ENCODE data around the gene DNAJB6.

The DNAJB6 gene

GRCh38 chr7:157442993-157443831 is 106.4 kb downstream of the DNAJB6 start:
- TF ChIP-seq CTCF (IDR thresholded peaks at IDR 0.05) = no peak

DNA sequence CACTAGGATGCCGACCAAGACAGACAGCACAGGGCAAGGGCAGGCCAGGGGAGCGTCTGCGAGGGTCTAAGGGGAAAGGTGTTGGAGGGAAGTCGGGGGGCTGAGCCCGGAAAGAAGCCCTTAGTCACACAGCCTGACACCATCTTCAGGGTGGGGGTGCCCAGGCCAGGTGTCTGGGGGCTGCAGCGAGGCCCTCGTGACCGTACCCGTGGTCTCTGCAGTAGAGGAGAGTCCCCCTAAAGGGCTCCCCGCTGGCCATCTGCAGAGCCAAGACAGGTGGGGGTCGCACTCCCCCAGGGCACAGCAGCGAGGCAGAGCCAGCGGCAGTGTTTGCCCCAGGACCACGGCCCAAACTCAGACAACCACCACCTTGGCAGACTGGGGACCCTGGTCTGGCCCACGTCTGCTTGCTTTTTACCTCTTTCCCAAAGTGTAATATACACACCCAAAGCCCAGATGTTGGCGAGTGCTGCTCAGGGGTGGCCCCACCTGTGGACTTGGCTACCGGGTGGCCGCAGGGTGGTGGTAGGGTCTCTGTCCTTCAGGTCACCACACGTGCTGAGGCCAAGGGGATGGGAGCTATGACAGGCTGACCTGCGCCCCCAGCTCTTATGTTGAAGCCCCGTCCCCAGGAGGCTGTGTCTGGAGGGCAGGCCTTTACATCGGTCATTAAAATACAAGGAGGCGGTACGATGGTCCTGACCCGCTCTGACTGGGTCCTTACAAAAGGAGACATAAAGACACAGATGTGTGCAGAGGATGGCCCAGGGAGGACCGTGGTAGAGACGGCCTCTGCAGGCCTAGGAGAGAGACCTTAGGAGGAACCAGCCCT is 107.4 kb downstream of the DNAJB6 start:
- no peak for TF ChIP-seq CTCF (IDR thresholded peaks at IDR 0.05)

GRCh38 chr7:157444843-157445135 is 108.0 kb downstream of the DNAJB6 start:
- no peak for TF ChIP-seq CTCF (IDR thresholded peaks at IDR 0.05)

GRCh38 chr7:157445246-157445955 is 108.6 kb downstream of the DNAJB6 start:
- TF ChIP-seq CTCF (IDR thresholded peaks at IDR 0.05) = no peak

GRCh38 chr7:157445956-157446295 is 109.1 kb downstream of the DNAJB6 start:
- TF ChIP-seq CTCF (IDR thresholded peaks at IDR 0.05) = no peak

DNA sequence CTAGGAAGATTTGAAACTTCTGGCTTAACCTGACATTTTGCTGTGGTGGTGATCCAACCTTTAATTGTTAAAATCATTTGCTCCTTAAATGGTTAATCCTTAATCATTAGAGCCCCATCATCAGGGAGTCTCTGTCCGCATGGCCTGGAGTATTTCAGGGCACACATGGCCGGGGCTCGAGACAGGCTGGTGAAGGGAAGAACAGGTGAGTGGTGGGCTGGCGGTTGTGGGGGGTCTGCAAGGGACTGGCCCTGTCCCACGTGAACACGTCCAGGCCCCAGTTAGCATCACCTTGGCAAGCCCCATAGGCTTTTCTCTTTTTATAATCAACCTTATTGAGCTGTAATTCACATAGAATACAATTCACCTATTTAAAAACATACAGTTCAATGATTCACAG is 109.5 kb downstream of the DNAJB6 start:
- TF ChIP-seq CTCF (IDR thresholded peaks at IDR 0.05) = no peak

DNA sequence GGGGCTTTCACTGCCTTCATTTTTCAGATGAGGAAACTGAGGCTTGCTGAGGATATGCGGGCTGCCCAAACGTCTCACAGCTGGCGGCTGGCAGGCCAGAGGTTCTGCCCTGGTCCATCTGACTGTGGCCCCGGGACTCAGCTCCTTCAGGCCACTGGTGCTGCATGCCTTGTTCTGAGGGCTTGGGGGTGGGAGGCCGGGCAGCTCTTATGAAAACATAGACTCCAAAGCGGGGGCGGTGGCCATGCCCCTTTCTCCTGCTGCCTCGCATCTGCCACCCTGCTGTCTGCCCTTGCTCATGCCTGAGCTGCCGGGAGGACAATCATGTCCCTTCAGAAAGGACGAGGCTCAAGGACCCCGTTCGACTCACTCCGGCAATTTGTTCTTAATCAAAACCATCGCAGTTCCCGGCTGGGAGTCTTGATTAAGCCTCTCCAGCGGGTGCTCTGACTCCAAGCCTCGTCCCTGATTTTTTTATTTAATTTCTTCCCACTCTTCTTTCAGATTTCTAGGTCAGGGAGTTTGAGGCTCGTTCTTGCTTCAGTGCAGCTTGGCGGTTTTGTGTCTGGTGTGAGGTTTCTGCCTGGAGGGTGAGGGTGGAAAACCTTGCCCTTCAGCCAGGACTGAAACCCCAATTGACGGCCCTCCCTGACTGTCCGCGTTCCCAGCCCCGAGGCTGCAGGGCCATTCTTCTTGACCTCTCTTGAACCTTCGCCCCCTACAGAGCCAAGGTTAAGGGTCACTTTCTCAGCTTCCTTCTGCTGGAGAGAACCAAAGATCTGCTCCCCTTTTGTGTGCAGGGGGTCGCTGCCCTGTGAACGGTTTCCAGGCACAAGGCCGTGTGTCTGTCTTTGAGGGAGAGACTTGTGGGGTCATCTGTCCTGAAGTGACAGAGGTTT is 120.8 kb downstream of the DNAJB6 start:
- TF ChIP-seq CTCF (IDR thresholded peaks at IDR 0.05) = no peak
